ENCODE results near the gene KCNMB3.
"Not testable (repeated sequence)": the region's sequence is repeated elsewhere in the genome, so short reads cannot be mapped to it uniquely, and the experiment has no call there.

KCNMB3 gene, protein sequence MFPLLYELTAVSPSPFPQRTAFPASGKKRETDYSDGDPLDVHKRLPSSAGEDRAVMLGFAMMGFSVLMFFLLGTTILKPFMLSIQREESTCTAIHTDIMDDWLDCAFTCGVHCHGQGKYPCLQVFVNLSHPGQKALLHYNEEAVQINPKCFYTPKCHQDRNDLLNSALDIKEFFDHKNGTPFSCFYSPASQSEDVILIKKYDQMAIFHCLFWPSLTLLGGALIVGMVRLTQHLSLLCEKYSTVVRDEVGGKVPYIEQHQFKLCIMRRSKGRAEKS

DNA sequence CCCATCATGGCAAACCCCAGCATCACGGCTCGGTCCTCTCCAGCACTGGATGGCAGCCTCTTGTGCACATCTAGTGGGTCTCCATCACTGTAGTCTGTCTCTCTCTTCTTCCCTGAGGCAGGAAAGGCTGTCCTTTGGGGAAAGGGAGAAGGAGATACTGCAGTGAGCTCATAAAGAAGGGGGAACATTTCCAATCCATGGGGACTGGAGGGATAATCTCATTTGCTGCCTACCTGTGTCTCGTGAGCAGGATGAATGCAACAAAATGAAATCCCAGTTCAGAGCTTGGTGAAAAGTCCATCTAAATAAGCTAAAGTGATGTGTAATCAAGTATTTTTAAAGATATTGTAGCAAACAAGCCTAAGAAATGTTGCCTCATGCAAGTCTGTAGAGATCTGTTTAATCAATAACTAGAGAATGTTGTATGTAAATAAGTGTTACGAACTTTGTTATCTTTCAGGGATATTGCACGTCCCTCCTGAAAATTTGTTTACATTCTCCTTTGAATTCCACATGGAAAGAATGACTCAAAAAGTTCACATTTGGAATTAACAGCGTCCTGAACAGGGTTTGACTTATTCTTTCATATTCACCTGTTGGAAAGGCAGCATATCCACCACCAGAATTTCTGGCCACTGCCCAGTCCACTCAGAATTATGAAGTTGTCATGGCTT, at the start of gene KCNMB3:
Gene KCNMB3 (minus strand): TSS at position 312 of the 674 bp plus-strand sequence. CDS start 124 bp downstream, at position 188.
- DNase-seq, result no peak

DNA sequence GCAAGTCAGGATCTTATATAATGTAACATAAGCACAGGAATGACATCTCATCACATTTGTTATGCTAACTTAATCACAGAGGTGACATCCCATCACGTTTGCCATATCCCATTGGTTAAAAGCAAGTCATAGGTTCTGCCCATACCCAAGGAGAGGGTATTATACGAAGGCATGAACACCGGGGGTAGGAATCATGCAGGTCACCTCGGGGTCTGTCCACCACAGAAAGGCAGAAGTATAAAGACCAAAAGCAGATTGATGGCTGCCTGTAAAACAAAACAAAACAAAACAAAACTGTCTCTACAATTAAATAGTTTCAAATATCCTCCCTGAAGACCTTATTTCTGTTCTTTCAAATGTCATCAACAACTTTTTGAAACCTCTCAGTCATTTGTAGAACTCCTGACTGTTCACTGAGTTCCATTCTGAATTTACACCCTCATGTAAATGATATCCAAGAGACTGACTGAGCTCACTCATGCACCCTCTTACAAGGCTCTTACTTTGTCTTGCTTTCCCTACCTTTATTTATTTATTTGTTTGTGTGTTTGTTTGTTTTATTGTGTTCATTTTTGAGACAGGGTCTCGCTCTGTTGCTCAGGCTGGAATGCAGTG, 49.2 kb upstream of the KCNMB3 start:
- no peak for DNase-seq

DNA sequence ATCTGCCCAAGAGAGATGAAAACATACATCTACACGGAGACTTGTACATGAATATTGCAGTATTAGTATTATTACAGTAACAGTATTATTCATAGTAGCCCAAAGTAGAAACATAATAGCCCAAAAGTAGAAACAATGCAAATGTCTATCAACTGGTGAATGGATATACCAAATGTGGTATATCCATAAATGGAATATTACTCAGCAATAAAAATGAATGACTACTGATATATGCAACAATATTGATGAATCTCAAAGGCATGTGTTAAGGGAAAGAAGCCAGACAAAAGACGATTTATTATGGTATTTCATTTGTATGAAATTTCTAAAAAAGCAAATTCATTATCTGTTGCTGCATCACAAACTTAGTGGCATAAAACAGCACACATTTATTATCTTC, 48.4 kb upstream of the KCNMB3 start:
- DNase-seq, result no peak

DNA sequence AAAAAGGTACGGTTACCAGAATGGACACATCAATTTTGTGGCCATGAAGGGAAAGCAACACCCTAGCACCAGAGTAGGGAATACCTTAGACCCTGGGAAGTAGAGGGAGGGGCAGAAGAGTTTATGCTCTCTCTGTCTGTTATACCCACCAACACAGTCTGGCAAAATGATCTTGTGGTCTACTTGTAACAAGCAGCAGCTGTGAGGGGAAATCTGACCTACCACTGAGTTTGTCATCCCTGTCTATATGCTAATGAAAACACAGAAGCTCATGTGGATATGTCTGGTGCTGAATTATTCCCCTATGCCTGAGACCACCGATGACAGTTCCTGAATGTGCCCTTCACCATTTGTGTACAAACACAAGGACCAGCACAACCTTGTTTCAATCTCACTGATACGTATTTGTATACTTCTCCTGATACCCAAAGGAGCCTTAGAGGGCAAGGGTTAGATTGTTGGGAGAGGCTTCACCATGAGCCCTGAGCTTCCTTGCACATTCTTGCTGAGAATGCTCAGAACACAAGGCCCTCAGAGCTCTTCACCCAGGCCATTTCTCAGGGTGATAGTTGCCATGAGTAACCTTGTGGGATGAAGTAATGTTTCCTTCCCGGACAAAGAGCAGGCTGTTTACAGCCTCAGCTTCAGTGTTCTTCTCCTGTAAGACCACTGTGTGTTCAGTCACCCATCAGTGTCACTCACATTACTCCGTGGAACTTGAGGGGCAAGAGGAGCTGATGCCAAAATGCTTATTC, 47.2 kb upstream of the KCNMB3 start:
- DNase-seq, result no peak

DNA sequence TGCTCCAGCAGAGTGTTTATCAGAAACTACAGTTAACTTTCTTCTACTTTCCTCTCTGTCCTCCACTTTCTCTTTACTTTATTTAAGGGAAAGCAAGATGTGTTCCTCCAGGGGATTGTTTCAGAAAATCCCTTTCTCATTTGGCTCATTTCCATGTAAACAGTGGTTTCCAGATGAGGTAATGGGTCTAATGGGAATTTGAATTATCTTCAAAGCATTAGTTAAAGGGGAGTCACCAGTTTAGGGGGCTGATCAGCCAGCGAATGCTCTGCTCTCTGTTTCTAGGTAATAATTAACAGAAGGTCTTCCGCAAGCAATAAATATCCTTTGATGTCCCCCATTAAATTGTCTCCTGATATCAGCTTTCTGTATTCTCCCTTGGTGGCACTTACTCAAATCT, 41.5 kb upstream of the KCNMB3 start:
- DNase-seq, result no peak

DNA sequence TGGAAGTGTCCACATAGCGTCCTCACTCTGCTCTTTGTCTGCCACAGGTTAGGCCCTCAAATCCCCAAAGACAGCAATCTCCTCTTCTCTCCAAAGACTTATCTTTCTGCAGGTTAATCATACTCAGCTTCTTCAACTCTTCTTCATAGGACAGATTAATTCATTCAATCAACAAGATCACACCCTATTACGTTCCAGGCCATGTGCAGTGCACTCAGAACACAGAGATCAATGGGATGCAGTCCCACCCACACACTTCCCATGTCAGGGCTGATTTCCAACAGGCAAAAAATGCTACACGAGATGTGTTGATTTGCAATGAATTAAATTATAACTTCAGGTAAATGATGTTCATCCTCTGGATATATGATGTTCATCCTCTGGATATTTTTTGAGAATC, 38.4 kb upstream of the KCNMB3 start:
- no peak for DNase-seq

DNA sequence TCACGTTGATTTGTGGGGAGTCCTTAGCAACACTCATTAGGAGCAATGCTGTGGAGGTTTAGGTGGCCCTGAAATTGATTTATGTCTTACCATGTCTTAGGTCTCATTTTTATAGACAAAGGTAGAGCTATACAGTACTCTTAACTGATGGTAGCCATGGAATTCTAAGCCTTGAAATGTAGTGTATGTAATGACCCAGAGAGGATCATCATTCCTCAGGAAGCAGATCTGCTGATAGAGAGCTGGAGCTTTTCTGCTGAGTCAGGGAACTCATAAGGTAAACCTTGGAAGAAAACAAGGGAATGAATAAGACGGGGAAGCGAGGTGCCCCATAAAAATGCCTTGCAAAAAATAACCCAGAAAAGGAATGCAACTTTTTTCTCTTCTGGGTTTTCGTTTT, 37.9 kb upstream of the KCNMB3 start:
- no peak for DNase-seq

DNA sequence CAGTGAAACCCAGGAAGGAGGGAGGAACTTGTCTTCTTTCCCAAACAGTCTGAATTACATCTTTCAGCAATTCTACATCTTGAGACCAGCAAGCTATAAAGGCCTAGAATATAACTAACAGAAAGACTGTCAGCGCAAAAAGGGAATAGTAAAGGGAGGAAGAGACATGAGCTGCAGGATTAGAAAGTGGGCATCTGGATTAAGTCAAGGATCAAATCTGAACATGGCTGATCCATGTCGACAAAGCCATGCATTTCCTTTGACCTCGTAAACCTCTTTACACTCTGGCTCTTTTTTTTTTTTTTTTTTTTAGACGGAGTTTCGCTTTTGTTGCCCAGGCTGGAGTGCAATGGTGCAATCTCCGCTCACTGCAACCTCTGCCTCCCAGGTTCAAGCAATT, 35.4 kb upstream of the KCNMB3 start:
- DNase-seq, result peak; percentile 38

DNA sequence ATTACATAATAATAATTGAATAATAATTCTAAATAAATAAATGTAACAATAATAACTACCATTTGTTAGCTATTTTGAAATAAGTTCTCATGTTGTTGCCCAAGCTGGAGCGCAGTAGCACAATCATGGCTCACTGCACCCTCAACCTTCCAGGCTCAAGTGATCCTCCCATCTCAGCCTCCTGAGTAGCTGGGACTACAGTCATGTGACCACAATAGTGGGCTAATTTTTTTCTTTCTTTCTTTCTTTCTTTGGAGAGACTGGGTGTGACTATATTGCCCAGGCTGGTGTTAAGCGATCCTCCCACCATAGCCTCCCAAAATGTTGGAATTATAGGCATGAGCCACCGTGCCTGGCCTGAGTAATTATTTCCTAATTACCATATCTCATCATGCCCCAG, 30.9 kb upstream of the KCNMB3 start:
- no peak for DNase-seq

DNA sequence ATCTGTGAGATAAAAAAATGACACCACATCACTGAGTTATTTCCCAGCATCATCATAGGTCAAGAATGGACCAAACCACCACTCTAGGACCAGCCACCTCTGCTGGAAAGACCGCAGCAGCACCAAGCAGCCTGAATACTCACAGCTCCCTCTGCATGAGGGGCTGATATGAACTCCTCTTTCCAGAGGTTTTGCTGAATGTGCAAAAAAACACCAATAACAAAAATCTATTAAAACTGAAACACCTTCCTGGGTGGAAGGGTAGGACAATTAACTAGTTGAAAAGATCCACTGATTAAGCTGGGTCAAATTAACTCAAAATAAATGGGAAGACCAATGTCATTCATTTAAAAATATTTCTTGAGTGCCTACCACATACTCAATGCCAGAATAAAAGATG, 28.9 kb upstream of the KCNMB3 start:
- no peak for DNase-seq

DNA sequence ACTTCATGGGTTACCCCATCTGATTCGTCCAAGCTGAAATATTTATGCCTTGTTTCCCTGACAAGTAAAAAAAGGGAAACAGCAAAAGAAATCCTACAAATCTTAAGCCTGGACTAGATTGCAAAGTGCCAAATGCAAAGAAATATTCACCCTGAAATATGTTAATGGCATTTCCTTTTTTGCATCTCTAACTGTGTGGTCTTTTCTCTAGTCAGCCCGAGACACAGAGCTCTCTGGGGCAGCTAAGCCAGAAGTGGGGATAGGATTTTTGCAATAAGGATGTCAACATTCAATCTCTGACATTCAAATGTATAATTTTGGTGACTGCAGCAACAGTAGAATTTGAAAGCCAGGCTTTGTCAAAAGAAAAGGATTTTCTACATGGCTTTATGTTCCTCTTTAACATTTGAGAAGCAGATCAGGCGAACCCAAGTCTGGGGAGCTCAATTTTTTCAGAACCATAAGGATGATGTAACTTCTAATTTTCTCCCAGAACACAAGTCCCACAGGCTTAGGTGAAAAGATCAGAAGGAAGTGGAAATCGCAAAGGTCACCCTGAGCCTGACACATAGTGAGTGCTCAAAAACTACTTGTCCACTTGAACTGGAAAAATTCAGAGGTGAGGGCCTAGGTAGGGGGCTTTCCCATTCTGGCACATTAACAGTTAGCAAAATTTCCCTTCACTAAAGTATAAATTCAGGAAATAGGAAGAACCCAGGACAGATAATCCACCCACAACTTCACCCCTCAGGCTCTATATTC, 28.2 kb upstream of the KCNMB3 start:
- DNase-seq, result peak; percentile 18

DNA sequence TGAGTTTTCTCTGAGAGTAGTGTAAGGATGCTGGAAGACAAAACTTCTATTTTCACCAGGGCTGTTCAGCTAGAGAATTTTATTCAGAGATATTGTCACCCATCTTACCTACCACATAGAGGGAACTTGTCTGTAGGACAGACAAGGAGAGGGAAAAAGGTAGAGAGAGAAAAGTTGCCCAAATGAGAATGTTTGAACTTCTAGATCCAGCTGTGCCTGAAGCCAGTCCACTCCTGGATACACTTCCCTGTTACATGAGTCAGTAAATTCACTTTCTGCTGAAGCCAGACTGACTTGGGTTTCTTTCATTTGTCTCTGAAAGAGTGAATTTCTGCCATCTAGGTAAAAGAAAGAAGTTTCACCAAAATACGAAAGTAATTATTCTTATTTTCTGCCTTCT, 27.2 kb upstream of the KCNMB3 start:
- no peak for DNase-seq

DNA sequence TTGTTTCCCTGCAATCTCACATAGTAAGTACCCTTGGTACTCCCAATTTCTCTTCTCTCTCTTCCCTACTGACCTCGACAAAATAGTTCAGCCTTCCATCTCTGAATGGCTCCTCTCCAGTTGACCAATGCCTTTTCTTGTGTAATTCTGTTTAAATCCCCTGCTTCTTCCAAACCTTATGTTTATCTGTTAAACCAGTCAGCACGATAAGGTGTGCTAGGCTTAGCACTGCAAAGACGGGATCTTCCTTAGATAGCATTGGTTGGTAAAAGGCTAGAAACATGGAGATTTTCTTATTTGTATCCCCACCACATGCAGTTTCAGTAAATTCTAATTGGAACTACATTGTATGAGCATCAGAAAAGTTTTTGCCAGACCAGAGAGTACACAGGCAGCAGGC, 25.8 kb upstream of the KCNMB3 start:
- DNase-seq, result no peak

DNA sequence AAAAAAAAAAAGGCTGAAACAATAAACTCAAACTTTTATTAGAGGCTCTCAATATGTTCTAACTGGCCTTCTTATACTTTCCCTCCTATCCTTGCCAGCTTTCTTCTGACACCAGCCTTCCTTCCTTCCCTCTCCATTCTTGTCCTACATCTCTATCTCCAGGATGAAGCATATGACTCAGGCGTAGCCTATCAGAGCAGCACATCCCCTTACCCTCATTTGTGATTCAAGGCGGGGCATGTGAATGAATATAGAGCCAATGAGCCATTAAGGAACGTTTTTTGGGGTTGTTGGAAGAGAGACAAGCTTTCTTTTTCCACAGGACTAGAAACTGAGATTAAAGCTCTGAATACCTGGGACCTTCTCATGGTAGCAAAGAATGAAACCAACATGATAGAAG, 25.1 kb upstream of the KCNMB3 start:
- no peak for DNase-seq

DNA sequence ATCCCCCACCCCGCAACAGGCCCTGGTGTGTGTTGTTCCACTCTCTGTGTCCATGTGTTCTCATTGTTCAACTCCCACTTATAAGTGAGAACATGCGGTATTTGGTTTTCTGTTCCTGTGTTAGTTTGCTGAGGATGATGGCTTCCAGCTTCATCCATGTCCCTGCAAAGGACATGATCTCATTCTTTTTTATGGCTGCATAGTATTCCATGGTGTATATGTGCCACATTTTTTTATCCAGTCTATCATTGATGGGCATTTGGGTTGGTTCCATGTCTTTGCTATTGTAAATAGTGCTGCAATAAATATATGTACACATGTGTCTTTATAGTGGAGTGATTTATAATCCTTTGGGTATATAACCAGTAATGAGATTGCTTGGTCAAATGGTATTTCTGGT, 23.5 kb upstream of the KCNMB3 start:
- DNase-seq, result not testable (repeated sequence)

DNA sequence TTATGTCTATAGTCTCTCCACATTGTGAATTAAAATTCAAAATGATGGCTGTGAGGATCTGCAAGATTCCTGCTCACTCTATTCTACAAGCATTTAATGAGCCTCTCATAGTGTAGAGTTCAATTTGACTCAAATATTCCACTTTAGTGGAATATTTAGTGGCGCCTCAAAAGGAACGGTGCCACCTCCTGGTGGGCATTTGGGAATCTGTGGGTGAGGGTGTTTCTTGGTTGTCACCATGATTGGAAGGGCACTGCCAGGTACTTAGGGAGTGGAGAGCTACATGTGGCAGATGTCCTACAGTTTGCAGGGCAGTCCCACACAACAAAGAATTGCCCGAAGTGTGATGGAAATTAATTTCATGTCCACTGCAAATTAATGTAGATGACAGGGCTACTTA, 21.5 kb upstream of the KCNMB3 start:
- no peak for DNase-seq

DNA sequence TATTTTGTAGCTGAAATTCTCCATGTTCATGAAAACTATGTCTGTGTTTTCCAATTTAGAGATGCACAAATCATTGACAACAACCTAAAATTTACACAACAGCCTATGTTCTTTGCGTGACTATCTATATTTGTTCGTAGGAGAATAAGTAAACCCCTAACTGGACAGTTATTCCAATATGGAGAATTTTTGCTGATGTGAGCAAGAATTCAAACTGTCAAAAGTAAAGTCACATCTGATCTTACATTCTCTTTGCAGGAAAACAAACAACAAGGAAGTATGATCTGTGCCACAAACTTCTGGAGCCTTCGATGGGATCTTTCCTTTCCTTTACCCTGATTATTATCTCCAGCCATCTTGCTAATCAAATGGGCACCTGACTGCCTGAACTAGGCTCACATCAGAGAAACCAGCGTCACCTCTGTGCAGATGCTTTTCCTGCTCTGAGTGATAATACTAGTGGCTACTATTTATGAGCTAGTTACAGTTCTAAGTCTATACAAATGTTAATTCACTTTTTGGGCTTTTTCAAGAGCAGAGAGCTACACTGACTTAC, 18.3 kb upstream of the KCNMB3 start:
- DNase-seq, result no peak

DNA sequence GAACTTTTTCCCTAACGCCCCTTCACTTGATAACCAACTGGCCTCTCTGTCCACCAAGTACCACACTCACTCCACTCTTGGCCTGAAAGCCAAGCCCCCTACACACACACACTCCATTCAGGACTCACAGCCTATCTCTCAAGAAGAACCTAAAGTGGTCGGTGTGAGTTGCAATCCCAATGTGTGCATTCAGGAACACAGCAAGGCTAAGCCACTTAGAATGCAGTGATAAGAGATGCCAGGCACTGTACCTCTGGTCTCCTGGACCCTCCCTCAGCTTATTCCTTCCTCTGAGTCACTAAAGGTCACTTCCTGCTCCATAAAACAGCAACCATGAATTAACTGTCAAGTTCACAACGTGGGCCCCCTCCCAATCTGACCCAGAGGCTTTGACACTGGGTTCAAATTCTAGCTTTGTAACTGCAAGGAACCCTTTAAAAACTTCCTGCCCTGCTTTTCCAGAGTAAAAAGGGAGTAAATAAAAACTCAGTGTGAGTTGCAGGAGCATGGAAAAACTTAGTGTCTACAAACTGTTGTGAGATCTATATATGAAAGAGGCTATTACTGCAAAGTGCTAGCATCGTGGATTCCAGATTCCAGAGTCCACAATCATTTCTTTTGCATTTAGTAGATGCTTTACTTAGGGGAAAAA, 17.6 kb upstream of the KCNMB3 start:
- DNase-seq, result no peak

DNA sequence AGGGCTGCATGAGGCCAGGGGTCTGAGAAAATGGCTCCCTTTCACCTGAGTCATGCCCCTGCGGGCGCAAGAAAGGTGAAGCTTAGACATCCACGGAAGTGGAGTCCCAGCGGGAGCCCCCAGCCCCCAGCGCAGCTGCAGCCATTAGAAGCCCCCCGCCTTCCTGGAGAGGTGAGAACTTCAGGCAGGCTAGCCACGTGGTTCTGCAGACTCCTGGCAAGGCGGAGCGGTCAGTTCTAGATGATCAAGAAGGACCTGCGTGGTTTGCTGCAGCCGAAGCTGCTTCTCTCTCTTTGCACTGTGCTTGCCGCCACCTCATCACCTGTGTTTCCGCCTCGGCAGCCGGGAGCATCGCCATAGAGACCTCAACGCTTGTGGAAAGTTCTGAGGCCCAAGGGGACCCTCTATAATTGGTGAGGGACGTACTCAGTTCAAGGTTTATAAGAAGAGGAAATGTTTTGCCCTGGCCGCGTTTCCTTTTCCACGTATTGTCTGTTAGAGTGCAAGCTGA, 15.8 kb upstream of the KCNMB3 start:
- no peak for DNase-seq

DNA sequence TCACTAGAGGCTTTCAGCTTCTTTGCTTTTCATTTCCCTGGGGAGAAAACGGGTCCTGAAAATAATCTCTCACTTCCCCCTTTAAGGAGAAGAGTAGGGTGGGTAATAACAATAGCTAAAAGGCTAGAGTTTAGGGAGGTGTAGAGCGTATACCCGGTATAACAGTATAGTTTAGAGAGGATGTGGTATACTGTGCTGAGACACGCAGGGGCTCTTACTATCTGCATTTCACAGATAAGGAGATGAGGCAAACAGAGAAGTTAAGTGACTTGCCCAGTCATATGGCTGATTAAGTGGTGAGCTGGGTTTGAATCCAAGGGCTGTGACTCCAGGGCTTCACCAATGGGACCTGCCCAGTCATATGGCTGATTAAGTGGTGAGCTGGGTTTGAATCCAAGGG, 15.0 kb upstream of the KCNMB3 start:
- no peak for DNase-seq

DNA sequence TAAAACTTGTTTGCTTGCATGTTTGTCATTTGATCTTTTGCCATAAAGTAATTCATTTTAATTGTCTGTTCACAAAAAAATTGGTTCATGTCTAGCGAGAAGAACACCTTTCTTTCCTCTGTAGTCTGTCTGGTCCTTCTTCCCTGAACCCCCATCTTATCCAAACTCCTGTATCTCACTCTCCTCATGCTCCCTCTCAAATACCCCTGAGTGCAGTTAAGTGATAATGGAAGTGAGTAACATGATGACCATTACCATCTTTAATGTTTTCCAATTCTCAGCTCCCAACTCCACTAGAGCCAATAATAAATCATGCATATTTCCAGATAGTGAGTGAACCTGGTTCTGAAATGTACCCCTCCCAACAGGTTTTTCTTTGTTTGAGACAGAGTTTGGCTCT, 14.2 kb upstream of the KCNMB3 start:
- no peak for DNase-seq

DNA sequence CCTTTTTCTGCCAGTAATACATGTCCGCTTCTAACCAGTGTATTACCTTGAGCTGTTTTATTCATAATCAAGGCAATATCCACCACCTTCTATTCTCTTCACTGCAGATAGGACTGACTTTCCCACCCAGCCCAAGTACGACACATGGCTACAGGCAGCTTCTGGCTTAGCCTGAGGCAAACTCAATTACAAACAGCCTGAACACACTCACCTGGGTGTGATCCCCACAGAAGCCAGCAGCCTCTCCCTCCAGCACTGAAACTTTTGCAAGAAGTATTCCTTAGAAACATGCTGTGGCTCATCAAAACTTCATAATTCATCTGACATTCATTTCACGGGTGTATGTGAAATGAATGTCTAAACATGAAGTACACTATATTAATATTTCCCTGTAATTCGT, 13.5 kb upstream of the KCNMB3 start:
- DNase-seq, result no peak

Measured in MV-4-11 (cell line).